ENCODE results near the gene LAMB2. TPM values are rescaled to one million over a fixed set of nuclear protein-coding genes. Genes with fewer than 3 reads are reported as not detected.
A peak's percentile ranks its signal among the peaks of the same experiment; 100 is the strongest.

LAMB2 gene
- total RNA-seq, 2 donors from 2014 or later = 83.5 to 112 TPM

DNA sequence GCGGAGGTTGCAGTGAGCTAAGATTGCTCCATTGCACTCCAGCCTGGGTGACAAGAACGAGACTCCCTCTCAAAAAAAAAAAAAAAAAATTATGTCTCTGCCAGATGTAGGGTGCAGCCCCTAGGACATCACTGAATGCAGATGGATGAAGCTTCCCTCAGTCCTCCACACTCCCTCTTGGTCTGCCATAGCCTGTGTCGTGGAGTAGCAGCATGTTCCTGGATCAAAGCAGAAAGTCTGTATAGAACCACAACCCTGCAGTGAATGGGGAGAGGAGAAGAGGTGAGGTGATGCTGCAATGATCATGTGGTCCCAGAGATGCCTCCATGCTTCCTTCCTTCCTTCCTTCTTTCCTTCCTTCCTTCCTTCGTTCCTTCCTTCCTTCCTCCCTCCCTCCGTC lies 15.3 kb upstream of the LAMB2 start:
- Histone ChIP-seq H3K4me3 (no peak overlapping the region), H3K27ac (no peak overlapping the region), H3K9ac (ENCODE audit: low read depth in 2 of 2, low read length in 2 of 2) (no peak overlapping the region), H3K4me1 (no peaks in the 10 kb centered on the region), H3K9me3 (no peaks in the 10 kb centered on the region), H3K36me3 (no peaks in the 10 kb centered on the region), H3K27me3 (no peaks in the 10 kb centered on the region)
- DNase-seq = no peak
- intact Hi-C loops (cut with DNase I) = no loop called here
- TF ChIP-seq, protein P1, sequence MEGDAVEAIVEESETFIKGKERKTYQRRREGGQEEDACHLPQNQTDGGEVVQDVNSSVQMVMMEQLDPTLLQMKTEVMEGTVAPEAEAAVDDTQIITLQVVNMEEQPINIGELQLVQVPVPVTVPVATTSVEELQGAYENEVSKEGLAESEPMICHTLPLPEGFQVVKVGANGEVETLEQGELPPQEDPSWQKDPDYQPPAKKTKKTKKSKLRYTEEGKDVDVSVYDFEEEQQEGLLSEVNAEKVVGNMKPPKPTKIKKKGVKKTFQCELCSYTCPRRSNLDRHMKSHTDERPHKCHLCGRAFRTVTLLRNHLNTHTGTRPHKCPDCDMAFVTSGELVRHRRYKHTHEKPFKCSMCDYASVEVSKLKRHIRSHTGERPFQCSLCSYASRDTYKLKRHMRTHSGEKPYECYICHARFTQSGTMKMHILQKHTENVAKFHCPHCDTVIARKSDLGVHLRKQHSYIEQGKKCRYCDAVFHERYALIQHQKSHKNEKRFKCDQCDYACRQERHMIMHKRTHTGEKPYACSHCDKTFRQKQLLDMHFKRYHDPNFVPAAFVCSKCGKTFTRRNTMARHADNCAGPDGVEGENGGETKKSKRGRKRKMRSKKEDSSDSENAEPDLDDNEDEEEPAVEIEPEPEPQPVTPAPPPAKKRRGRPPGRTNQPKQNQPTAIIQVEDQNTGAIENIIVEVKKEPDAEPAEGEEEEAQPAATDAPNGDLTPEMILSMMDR (IDR thresholded peaks at IDR 0.05) = no peak

DNA sequence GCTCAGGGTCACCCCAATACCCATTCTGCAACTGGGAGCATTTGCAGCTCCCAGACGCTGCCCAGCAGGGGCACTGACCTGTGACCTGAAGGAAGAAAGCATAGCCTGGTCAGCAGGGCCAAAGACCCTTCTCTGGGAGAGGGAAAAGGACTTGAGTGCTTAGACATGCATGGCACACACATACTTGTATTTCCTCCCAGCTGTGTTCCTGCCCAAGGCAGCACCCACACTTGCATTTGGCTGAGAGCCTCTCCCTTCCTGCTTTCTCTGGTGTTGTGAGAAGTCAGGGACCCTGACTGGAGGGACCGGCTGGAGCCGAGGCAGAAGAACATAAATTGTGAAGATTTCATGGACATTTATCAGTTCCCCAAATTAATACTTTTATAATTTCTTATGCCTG lies 7.2 kb upstream of the LAMB2 start:
- intact Hi-C loops (cut with DNase I) = no loop called here

DNA sequence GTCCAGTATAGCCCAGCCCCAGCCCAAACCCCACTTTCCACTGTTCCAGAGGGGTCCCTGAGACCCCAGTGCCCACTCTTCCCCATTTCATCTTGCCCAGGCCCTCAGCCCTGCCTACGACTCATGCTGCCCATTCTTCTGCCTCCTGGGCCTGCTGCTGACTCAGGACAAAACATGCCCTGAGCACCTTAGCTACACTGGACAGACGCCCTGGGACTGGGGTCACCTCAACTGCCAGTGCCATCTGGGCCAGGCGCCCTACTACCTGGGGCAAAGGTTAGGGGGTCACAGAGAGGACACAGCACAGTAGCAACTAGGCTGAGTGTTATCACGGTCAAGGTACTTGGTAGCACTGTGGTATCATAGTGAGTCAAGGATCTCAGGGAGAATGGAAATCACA lies 2.6 kb upstream of the LAMB2 start:
- Histone ChIP-seq H3K27ac (no peak overlapping the region), H3K4me1 (peaks cover 8% of the 10 kb centered on the region), H3K9me3 (no peaks in the 10 kb centered on the region), H3K36me3 (no peaks in the 10 kb centered on the region), H3K4me3 (no peak overlapping the region), H3K9ac (ENCODE audit: low read depth in 2 of 2, low read length in 2 of 2) (no peak overlapping the region), H3K27me3 (no peaks in the 10 kb centered on the region)
- no peak for DNase-seq
- intact Hi-C loops (cut with DNase I) = no loop called here
- TF ChIP-seq, protein P1 (IDR thresholded peaks at IDR 0.05) = no peak

More for the DNA sequence above, 7.2 kb upstream of the LAMB2 start:
- no peak for DNase-seq
- Histone ChIP-seq H3K9ac (ENCODE audit: low read depth in 2 of 2, low read length in 2 of 2) (no peak overlapping the region), H3K27ac (no peak overlapping the region), H3K4me1 (no peaks in the 10 kb centered on the region), H3K9me3 (no peaks in the 10 kb centered on the region), H3K36me3 (no peaks in the 10 kb centered on the region), H3K27me3 (no peaks in the 10 kb centered on the region), H3K4me3 (no peak overlapping the region)
- TF ChIP-seq, protein P1 (IDR thresholded peaks at IDR 0.05) = no peak

DNA sequence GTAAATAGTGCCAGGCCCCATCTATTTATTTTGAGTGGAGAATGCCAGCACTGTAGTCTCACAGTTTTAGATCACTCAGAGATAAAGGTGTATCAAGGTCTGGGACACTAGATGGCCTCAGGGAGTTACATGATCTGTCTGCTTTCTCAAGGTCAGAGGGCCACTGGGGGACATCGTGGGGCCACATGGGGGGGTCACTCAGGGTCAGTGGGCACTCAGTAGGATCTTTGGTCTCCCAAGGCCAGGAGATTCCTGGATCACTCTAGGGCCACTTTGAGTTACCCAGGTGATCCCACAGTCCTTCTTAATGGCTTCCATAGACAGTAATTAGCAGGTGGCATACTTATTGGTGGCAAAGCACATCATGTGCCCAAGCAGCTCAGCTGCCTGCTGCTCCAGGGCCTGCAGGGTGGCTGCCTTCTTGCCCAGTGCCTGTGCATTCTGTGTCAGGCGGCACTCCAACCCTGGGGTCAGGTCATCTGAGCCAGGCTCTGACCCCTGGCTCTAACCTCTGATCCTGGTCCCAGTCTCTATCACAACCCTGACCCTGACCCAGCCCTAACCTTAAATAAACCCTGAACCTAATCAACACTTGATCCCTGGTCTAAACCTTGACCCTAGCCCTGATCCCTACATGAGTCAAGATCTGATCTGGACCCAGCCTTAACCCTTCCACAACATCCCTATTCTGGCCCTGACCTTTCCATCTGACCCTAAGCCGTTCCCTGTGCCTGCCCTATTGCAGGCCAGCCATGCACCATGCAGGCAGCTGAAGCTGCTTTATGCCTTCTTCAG lies 1.8 kb upstream of the LAMB2 start:
- no peak overlapping the region for H3K9ac ChIP-seq (ENCODE audit: low read depth in 2 of 2, low read length in 2 of 2)
- no peak overlapping the region for H3K27ac ChIP-seq
- H3K4me3 ChIP-seq = no peak overlapping the region
- H3K9me3 ChIP-seq = no peaks in the 10 kb centered on the region
- intact Hi-C loops (cut with DNase I) = no loop called here
- no peaks in the 10 kb centered on the region for H3K27me3 ChIP-seq
- peaks cover 8% of the 10 kb centered on the region for H3K4me1 ChIP-seq
- TF ChIP-seq, protein P1 (IDR thresholded peaks at IDR 0.05) = no peak
- H3K36me3 ChIP-seq = no peaks in the 10 kb centered on the region
- DNase-seq = no peak

DNA sequence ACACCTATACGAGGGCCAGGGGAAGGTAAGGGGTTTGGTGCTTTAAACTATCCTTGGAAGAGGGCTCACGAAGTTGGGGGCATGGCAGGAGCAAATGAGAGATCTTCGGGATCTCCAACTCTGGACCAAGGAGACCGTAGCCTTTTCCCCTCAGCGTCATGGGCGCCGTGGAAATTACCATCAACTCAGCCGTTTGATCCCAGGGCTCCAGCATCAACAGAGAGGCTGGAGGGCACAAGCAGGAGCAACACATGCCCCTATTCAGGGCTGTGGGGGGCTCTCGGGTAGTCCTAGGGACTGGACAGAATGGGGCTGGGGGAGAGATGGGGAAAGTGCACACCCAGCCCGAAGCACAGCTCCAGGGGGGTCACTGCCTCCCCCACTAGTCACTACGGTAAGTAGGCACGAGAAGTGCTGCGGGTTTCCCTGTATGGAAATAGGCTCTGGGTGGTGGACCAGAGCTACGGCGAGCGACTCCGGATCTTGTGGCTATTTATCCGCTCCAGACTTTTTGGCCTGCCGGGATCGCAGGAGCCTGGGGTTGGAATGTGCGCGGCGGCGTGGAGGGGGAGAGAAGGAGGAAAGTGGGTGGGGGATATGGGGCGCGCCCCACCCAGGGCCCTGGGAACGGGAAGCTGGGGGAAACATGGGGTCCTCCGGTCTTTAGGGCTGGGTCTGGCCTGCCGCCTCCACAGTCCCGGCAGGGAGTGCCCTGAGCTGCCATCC lies 539 bp upstream of the LAMB2 start:
- peak; percentile 90 for DNase-seq
- H3K4me3 ChIP-seq = peak overlapping the region; percentile 51
- TF ChIP-seq, protein P1 (IDR thresholded peaks at IDR 0.05) = no peak
- H3K4me1 ChIP-seq = peaks cover 8% of the 10 kb centered on the region
- no peaks in the 10 kb centered on the region for H3K9me3 ChIP-seq
- H3K36me3 ChIP-seq = no peaks in the 10 kb centered on the region
- intact Hi-C loops (cut with DNase I) = no loop called here
- peak overlapping the region; percentile 68 to 76 for H3K9ac ChIP-seq (ENCODE audit: low read depth in 2 of 2, low read length in 2 of 2)
- peak overlapping the region; percentile 69 for H3K27ac ChIP-seq
- no peaks in the 10 kb centered on the region for H3K27me3 ChIP-seq
